Uterus (tissue), 2 donors: ENCODE results near the gene VEZT.

ENCODE experiments used
- POLR2A ChIP-seq, 2 donors: fragments of 450-650 bp; IDR thresholded peaks; one replicate each; pipeline ENCODE4 v1.6.1; 2016; ENCODE audit warnings: antibody characterized with exemption in 2 of 2, mild to moderate bottlenecking in 1 of 2, moderate library complexity in 1 of 2
- TF ChIP-seq, protein P1 (sequence below), 4 experiments: fragments of 200-600 bp in 2 of 4; fragments of 450-650 bp in 2 of 4; sonication (generic) in 2 of 4; IDR thresholded peaks; one replicate each; pipeline ENCODE4 v1.5.1; 2016 to 2019; ENCODE audit warnings: antibody characterized with exemption in 4 of 4, mild to moderate bottlenecking in 2 of 4, moderate library complexity in 1 of 4

- TF ChIP-seq, protein P1, sequence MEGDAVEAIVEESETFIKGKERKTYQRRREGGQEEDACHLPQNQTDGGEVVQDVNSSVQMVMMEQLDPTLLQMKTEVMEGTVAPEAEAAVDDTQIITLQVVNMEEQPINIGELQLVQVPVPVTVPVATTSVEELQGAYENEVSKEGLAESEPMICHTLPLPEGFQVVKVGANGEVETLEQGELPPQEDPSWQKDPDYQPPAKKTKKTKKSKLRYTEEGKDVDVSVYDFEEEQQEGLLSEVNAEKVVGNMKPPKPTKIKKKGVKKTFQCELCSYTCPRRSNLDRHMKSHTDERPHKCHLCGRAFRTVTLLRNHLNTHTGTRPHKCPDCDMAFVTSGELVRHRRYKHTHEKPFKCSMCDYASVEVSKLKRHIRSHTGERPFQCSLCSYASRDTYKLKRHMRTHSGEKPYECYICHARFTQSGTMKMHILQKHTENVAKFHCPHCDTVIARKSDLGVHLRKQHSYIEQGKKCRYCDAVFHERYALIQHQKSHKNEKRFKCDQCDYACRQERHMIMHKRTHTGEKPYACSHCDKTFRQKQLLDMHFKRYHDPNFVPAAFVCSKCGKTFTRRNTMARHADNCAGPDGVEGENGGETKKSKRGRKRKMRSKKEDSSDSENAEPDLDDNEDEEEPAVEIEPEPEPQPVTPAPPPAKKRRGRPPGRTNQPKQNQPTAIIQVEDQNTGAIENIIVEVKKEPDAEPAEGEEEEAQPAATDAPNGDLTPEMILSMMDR (IDR thresholded peaks at IDR 0.05) = no peak
- no peak for TF ChIP-seq POLR2A (IDR thresholded peaks at IDR 0.05)
These were observed 4.5 kb upstream of the VEZT start for GRCh38 chr12:95213119-95213518.
